ENCODE data around the gene HBQ1.

GRCh38 chr16:142405-142967 lies 37.8 kb upstream of the HBQ1 start:
- TF ChIP-seq POLR2AphosphoS5 (IDR thresholded peaks at IDR 0.05) (no peak), POLR2A (IDR thresholded peaks at IDR 0.05; ENCODE audit: low read depth) (no peak), CTCF (IDR thresholded peaks at IDR 0.05) (no peak), EP300 (IDR thresholded peaks at IDR 0.05) (no peak)

All from esophagus muscularis mucosa (tissue), 4 donors.